Upper lobe of right lung (tissue), 1 donor: Measurements from ENCODE around the gene CAPN9. TPM values are rescaled to one million over a fixed set of nuclear protein-coding genes. Genes with fewer than 3 reads are reported as not detected.

ENCODE experiments used
- ATAC-seq: fragments of 200-7000 bp; cut with Tn5 transposase; one replicate; pipeline ENCODE4 v1.9.1; 2020; ENCODE audit warnings: mild to moderate bottlenecking, moderate library complexity
- DNase-seq: peaks from one replicate; pipeline ENCODE4 v3.0.0-alpha.2; 2020
- H3K27ac ChIP-seq: fragments of 200-600 bp; one replicate; pipeline ENCODE4 v1.8.0; 2022
- H3K27me3 ChIP-seq: fragments of 200-600 bp; one replicate; pipeline ENCODE4 v1.8.0; 2022; ENCODE audit warnings: mild to moderate bottlenecking
- H3K36me3 ChIP-seq: fragments of 200-600 bp; one replicate; pipeline ENCODE4 v1.8.0; 2022
- H3K4me1 ChIP-seq: fragments of 200-600 bp; one replicate; pipeline ENCODE4 v1.8.0; 2022
- H3K4me3 ChIP-seq: fragments of 200-600 bp; one replicate; pipeline ENCODE4 v1.8.0; 2022; ENCODE audit warnings: mild to moderate bottlenecking
- H3K9me3 ChIP-seq: fragments of 200-600 bp; one replicate; pipeline ENCODE4 v1.8.0; 2022
- intact Hi-C: fragments of 100-400 bp; cut with DNase I; formaldehyde crosslinking; loops from one replicate; pipeline ENCODE4 v1.11.0; 2022
- total RNA-seq: library from RNA; stranded (reverse); fragmentation: NEBNext Ultra II Directional; extraction: Animal tissue kit (Norgen Biotek cat#: 25700); gene quantifications from one replicate; pipeline ENCODE4 v1.2.1, GENCODE V29; 2021
- TF ChIP-seq, protein P1 (sequence below): fragments of 200-600 bp; IDR thresholded peaks from one replicate; pipeline ENCODE4 v1.8.0; 2022; ENCODE audit warnings: antibody characterized with exemption
- donor health status: DM: no; HTN: yes; CAD: no; lungs with severe emphysema.

The CAPN9 gene
- total RNA-seq, 1 donor from 2014 or later = 21.8 TPM

DNA sequence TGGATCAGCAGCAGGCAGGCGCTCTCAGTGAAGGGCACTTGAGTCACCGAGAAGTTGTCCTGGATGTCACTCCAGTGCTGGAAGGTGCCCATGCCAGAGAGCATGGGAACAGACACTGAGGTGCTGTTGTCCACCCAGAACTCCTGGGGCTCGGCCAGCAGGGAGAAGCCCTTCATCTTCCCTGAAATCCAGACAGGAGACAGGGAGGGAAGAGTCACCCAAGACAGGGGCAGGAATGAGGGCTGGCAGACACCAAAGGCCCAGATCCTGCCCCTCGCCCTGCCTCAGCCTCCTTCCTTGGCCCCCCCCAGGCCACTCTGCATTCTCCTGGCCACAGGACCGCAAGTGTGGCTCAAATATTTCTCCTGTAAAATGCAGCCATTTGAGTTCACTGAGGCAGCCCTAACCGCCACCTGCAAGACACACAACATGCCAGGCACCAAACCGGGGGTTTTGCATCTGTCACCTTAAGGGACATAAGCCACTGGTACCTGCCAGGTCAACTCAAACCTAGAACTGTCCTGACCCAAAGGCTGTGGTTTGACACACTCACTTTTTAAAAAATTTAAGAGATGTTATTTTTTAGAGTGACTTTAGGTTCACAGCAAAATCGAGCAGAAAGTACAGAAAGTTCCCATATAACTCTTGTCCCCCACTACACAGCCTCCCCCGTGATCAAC is 41.0 kb upstream of the CAPN9 start:
- no peaks in the 10 kb centered on the region for H3K9me3 ChIP-seq
- H3K4me3 ChIP-seq = no peak overlapping the region
- DNase-seq (no peak), ATAC-seq (no peak)
- H3K4me1 ChIP-seq = no peaks in the 10 kb centered on the region
- H3K36me3 ChIP-seq = no peaks in the 10 kb centered on the region
- H3K27me3 ChIP-seq = no peaks in the 10 kb centered on the region
- TF ChIP-seq, protein P1, sequence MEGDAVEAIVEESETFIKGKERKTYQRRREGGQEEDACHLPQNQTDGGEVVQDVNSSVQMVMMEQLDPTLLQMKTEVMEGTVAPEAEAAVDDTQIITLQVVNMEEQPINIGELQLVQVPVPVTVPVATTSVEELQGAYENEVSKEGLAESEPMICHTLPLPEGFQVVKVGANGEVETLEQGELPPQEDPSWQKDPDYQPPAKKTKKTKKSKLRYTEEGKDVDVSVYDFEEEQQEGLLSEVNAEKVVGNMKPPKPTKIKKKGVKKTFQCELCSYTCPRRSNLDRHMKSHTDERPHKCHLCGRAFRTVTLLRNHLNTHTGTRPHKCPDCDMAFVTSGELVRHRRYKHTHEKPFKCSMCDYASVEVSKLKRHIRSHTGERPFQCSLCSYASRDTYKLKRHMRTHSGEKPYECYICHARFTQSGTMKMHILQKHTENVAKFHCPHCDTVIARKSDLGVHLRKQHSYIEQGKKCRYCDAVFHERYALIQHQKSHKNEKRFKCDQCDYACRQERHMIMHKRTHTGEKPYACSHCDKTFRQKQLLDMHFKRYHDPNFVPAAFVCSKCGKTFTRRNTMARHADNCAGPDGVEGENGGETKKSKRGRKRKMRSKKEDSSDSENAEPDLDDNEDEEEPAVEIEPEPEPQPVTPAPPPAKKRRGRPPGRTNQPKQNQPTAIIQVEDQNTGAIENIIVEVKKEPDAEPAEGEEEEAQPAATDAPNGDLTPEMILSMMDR = no peak
- intact Hi-C loops = no loop called here
- no peak overlapping the region for H3K27ac ChIP-seq

DNA sequence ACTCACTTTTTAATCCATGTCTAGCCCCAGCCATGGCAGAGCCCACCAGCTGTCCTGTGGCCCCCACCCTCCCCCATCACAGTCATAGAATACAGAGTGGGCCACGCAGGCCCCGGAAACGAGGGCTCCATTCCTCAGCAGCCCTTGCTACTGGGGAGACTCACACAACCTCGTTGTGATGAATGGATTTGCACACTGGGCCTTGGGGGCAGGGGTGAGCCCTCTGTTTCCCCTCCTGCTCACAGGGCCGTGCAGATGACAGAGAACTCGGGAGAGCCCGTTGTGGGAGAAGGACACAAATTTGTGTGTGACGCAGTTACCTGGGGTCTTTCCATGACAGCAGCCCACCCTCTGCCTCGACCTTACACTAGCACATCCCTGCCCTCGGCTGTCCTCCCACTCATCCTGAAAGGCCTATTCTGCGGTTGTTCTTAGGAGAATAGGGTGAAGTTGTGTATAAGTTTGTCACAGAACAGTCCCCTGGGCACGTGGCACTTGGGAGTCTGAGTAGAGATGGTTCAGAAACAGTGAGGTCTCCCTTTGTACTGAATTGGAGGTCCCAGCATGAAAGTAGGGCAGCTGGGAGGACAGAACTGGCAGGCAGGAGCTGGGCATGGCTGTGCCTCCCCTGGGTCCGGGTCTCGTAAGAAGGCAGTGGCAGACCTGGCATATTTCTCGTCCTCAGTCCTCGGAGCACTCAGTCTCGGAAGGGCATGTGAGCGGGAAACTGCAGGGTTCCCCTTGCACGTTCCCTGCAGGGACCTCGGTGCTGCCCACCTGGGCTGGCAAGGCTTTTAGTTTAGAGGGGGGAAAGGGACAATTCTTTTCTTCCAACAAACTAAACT is 40.1 kb upstream of the CAPN9 start:
- no peaks in the 10 kb centered on the region for H3K27me3 ChIP-seq
- no peaks in the 10 kb centered on the region for H3K4me1 ChIP-seq
- ATAC-seq (no peak), DNase-seq (no peak)
- TF ChIP-seq, protein P1 = no peak
- H3K36me3 ChIP-seq = no peaks in the 10 kb centered on the region
- H3K27ac ChIP-seq = no peak overlapping the region
- H3K9me3 ChIP-seq = no peaks in the 10 kb centered on the region
- H3K4me3 ChIP-seq = no peak overlapping the region
- intact Hi-C loops = no loop called here

DNA sequence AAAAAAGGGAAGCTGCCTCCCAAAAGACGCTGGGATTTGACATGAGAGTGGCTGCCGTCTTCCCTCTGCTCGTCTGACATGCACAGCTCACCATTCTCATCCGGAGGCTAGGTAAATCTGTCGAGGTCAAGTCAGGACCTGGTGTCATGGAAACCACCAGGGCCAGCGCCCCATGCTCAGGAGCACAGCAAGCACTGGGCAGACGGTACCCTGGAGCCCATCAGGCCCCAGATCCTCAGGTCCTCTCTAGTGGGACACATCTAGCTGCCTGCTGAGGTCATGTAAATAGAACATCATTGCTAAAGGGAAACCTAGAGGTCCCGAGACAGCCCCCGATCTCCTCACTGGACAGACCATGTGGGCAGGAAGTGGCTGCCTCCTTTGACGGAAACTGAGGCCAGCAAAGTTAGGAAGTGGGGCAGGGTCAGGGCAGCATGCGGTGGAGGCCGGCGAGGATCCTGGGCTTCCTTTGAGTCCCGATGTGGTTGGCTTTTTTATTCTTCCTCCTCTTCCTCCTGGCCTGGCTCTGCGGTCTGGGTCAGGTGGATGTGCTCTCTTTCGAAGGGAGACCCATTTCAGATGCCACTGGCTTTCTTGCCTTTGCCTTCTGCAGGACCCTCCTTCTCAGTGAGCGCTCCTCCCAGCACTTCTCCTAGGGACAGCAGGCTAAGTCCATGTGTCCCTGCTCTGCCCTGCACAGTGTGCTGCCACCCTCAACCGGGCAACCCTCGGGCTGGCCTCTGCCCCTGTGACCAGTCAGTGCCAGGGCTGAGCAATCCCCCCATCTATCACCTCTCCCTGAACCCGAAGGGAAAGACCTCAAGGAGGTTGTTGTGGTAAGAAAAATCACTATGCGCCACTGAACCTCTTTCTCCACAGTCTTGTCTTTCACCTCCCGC is 39.2 kb upstream of the CAPN9 start:
- no peaks in the 10 kb centered on the region for H3K9me3 ChIP-seq
- DNase-seq (no peak), ATAC-seq (no peak)
- H3K4me3 ChIP-seq = no peak overlapping the region
- no peaks in the 10 kb centered on the region for H3K4me1 ChIP-seq
- intact Hi-C loops = no loop called here
- TF ChIP-seq, protein P1 = no peak
- no peak overlapping the region for H3K27ac ChIP-seq
- no peaks in the 10 kb centered on the region for H3K27me3 ChIP-seq
- H3K36me3 ChIP-seq = no peaks in the 10 kb centered on the region

GRCh38 chr1:230708631-230709580 is 38.3 kb upstream of the CAPN9 start:
- peak; percentile 14 for ATAC-seq
- intact Hi-C loops = no loop called here
- no peak for DNase-seq

More at GRCh38 chr1:230708631-230709580, 38.3 kb upstream of the CAPN9 start:
- Histone ChIP-seq H3K36me3 (no peaks in the 10 kb centered on the region), H3K4me3 (no peak overlapping the region), H3K27ac (no peak overlapping the region), H3K27me3 (no peaks in the 10 kb centered on the region), H3K4me1 (no peaks in the 10 kb centered on the region), H3K9me3 (no peaks in the 10 kb centered on the region)
- TF ChIP-seq, protein P1 = no peak
